ENCODE measurements around the gene TMTC2. TPM values are rescaled to one million over a fixed set of nuclear protein-coding genes. Genes with fewer than 3 reads are reported as not detected.

TMTC2 gene
- total RNA-seq, 1 donor from 2014 or later, result 20.2 TPM

GRCh38 chr12:83141460-83141994 lies 454.8 kb downstream of the TMTC2 start:
- no peak for TF ChIP-seq CTCF (IDR thresholded peaks at IDR 0.05)
- Mint-ChIP-seq H3K27me3 (ENCODE audit: unreplicated experiment) (no peaks in the 10 kb centered on the region), H3K27ac (ENCODE audit: unreplicated experiment) (no peak overlapping the region), H3K36me3 (ENCODE audit: unreplicated experiment) (no peaks in the 10 kb centered on the region), H3K4me3 (ENCODE audit: unreplicated experiment) (no peak overlapping the region), H3K9me3 (ENCODE audit: unreplicated experiment) (peaks cover 17% of the 10 kb centered on the region), H3K4me1 (ENCODE audit: unreplicated experiment) (peaks cover 2% of the 10 kb centered on the region)
- DNase-seq (ENCODE audit: extremely low spot score, unreplicated experiment), result no peak

GRCh38 chr12:83142914-83143313 lies 456.2 kb downstream of the TMTC2 start:
- Mint-ChIP-seq H3K4me1 (ENCODE audit: unreplicated experiment) (no peaks in the 10 kb centered on the region), H3K27ac (ENCODE audit: unreplicated experiment) (no peak overlapping the region), H3K9me3 (ENCODE audit: unreplicated experiment) (peaks cover 17% of the 10 kb centered on the region), H3K27me3 (ENCODE audit: unreplicated experiment) (no peaks in the 10 kb centered on the region), H3K4me3 (ENCODE audit: unreplicated experiment) (no peak overlapping the region), H3K36me3 (ENCODE audit: unreplicated experiment) (no peaks in the 10 kb centered on the region)
- no peak for DNase-seq (ENCODE audit: extremely low spot score, unreplicated experiment)
- no peak for TF ChIP-seq CTCF (IDR thresholded peaks at IDR 0.05)

GRCh38 chr12:83143950-83144349 lies 457.2 kb downstream of the TMTC2 start:
- no peak for DNase-seq (ENCODE audit: extremely low spot score, unreplicated experiment)
- no peak overlapping the region for H3K4me3 Mint-ChIP-seq (ENCODE audit: unreplicated experiment)
- H3K9me3 Mint-ChIP-seq (ENCODE audit: unreplicated experiment), result peaks cover 17% of the 10 kb centered on the region
- no peak overlapping the region for H3K27ac Mint-ChIP-seq (ENCODE audit: unreplicated experiment)
- TF ChIP-seq CTCF (IDR thresholded peaks at IDR 0.05), result no peak
- H3K4me1 Mint-ChIP-seq (ENCODE audit: unreplicated experiment), result no peaks in the 10 kb centered on the region
- H3K27me3 Mint-ChIP-seq (ENCODE audit: unreplicated experiment), result no peaks in the 10 kb centered on the region
- H3K36me3 Mint-ChIP-seq (ENCODE audit: unreplicated experiment), result no peaks in the 10 kb centered on the region

- Mint-ChIP-seq H3K27ac (ENCODE audit: unreplicated experiment) (no peak overlapping the region), H3K4me3 (ENCODE audit: unreplicated experiment) (no peak overlapping the region), H3K9me3 (ENCODE audit: unreplicated experiment) (peaks cover 11% of the 10 kb centered on the region), H3K4me1 (ENCODE audit: unreplicated experiment) (no peaks in the 10 kb centered on the region), H3K27me3 (ENCODE audit: unreplicated experiment) (no peaks in the 10 kb centered on the region), H3K36me3 (ENCODE audit: unreplicated experiment) (no peaks in the 10 kb centered on the region)
- DNase-seq (ENCODE audit: extremely low spot score, unreplicated experiment), result no peak
- no peak for TF ChIP-seq CTCF (IDR thresholded peaks at IDR 0.05)
Observed at GRCh38 chr12:83145325-83145840, 458.7 kb downstream of the TMTC2 start.

- TF ChIP-seq CTCF (IDR thresholded peaks at IDR 0.05), result no peak
- H3K36me3 Mint-ChIP-seq (ENCODE audit: unreplicated experiment), result no peaks in the 10 kb centered on the region
- no peak for DNase-seq (ENCODE audit: extremely low spot score, unreplicated experiment)
- no peaks in the 10 kb centered on the region for H3K9me3 Mint-ChIP-seq (ENCODE audit: unreplicated experiment)
- no peak overlapping the region for H3K4me3 Mint-ChIP-seq (ENCODE audit: unreplicated experiment)
- H3K27ac Mint-ChIP-seq (ENCODE audit: unreplicated experiment), result no peak overlapping the region
- H3K4me1 Mint-ChIP-seq (ENCODE audit: unreplicated experiment), result no peaks in the 10 kb centered on the region
- H3K27me3 Mint-ChIP-seq (ENCODE audit: unreplicated experiment), result peaks cover 4% of the 10 kb centered on the region
Observed at GRCh38 chr12:83147341-83147740, 460.6 kb downstream of the TMTC2 start.

Measured in osteocyte (in vitro differentiated cells).